Adrenal gland (tissue), 5 donors: ENCODE data around the gene BLID.

Source experiments
- CTCF ChIP-seq, 6 experiments: fragments of 450-650 bp in 4 of 6; fragments of 200-600 bp in 2 of 6; sonication (generic) in 1 of 6; IDR thresholded peaks; 1 replicate in 5 of 6; 2 replicates in 1 of 6; pipeline versions ENCODE4 v1.5.1 to v1.8.0; 2016 to 2021; ENCODE audit warnings: antibody characterized with exemption in 6 of 6, mild to moderate bottlenecking in 2 of 6, moderate library complexity in 1 of 6
- POLR2A ChIP-seq, 2 donors: fragments of 450-650 bp; IDR thresholded peaks; one replicate each; pipeline ENCODE4 v1.6.1; 2017; ENCODE audit warnings: antibody characterized with exemption in 2 of 2, mild to moderate bottlenecking in 2 of 2, moderate library complexity in 1 of 2
- donor health status: DM: no; HTN: no; CAD: no.

- TF ChIP-seq CTCF (IDR thresholded peaks at IDR 0.05) (no peak), POLR2A (IDR thresholded peaks at IDR 0.05) (no peak)
These were observed 38.2 kb upstream of the BLID start for GRCh38 chr11:122154227-122154626.
